ENCODE results near the gene CTAGE9.

Gene CTAGE9

GRCh38 chr6:131663578-131664165 lies 47.1 kb downstream of the CTAGE9 start:
- no peak for DNase-seq

GRCh38 chr6:131660195-131660594 lies 50.6 kb downstream of the CTAGE9 start:
- no peak for DNase-seq
